Activated CD4-positive, alpha-beta T cell treated with anti-CD3 and anti-CD28 coated beads, Interleukin-10, Interleukin-2, amounts not matched to agents 100 ng/mL and 50 ng/mL, durations not matched to agents 16 hours and 8 hours (primary cell): ENCODE measurements around the gene MAML2.

Experiments used
- DNase-seq: peaks from one replicate; pipeline ENCODE4 v3.0.0-alpha.2; 2020

Gene MAML2

DNA sequence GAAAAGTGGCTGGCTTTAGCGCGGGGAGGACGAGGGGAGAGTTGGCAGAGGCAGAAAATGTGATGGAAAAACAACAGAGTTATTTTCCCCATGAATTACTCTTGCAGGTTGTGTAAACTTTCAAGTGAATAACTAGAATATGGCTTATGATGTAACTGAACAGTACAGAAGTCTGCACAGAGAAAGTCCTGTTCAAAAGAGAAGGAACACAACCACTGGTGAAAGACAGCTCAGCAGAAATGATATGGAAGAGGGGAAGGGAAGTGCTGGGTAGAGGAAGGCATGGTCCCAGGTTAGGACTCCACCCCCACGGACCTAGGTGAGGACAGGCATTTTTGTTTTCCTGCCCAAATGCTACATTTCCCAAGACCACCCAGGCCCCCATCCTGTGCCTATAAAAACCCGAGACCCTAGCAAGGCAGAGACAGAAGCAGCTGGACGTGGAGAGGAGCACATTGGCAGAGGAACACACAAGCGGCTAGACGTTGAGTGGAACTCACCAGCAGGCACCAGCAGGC lies 77.7 kb downstream of the MAML2 start:
- DNase-seq: no peak

DNA sequence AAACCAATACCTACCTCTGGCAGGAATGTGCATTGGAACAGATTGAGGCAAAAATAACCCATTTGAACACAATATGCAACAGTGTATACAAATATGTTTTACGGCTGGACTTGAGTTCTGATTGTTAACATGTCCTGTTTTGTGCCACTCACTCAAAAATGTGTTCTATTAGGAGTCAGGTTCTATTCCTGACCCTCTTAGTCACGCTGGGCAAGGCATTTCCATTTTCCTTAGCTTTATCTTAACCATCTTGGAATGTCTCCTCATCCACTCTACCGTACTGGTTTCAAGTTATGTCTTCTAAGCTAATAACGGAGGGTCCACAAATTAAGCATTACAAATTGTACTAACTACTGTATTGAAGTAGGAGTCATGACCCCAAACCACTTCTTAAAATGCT lies 78.6 kb downstream of the MAML2 start:
- DNase-seq: no peak

- peak; percentile 34 for DNase-seq
Measured at GRCh38 chr11:96263238-96263763, 79.7 kb downstream of the MAML2 start.

DNA sequence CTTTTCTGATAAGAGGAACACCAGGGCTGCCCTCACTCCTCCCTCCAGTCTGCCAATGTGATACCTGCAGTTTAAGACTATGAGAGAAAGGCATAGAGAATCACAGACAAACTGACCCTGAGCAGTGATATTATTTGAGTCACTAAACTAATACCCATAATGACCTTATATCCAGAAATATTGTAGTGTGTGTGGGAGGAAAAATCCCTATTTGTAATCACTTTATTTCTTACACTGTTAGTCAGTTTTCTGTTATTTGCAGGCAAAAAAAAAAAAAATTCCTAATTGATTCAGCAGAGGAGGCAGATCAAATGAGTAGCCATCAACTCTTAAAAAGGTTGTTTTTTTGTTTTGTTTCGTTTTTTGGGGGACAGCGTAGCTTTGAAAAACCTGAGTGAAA lies 82.5 kb downstream of the MAML2 start:
- DNase-seq: no peak

- no peak for DNase-seq
Measured at GRCh38 chr11:96260067-96260511, 82.9 kb downstream of the MAML2 start.

- peak; percentile 40 for DNase-seq
Measured at GRCh38 chr11:96259134-96259830, 83.7 kb downstream of the MAML2 start.

- DNase-seq: peak; percentile 63
Measured at GRCh38 chr11:96257972-96258934, 84.7 kb downstream of the MAML2 start.

- no peak for DNase-seq
Measured at GRCh38 chr11:96257036-96257435, 86.0 kb downstream of the MAML2 start.

DNA sequence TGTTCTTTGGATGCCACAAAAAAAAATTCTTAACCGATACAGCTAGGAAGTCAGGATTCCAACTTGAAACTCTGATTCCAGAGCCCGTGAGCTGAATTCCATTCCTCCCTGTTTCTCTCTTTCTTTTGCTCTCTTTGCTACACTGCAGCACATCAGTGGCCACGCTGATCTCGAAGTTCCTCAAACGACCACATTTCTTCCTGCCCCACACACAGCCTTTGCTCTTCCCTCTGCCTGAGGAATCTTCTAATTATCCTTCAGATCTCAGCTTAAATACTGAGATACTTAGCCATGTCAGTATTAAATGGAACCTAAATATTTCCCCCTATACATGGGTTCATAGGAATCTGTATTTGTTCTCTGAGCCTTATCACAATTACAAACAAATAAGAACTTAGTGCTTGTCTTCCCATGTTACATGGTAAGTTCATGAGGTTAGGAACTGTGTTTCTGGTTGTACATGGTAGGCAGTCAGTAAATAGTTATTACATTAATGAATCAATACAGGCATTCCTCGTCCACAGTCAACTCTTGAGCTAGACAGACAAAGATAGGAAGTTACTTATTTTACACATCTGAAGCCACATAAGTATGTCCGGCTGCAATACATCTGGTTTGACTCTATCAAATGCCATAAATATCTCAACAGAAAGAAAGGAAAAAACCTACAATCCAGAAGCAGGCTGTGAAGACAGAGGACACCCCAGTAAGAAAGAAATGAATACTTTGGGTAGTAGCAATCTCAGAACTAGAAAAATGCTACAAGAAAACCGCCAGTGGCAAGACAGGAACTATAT lies 86.6 kb downstream of the MAML2 start:
- peak; percentile 62 for DNase-seq

GRCh38 chr11:96254854-96255253 lies 88.1 kb downstream of the MAML2 start:
- DNase-seq: no peak

- peak; percentile 51 for DNase-seq
Measured at GRCh38 chr11:96254087-96254486, 88.9 kb downstream of the MAML2 start.

GRCh38 chr11:96246718-96247552 lies 96.1 kb downstream of the MAML2 start:
- DNase-seq: peak; percentile 49

GRCh38 chr11:96242971-96243647 lies 99.9 kb downstream of the MAML2 start:
- peak; percentile 92 for DNase-seq

GRCh38 chr11:96242191-96242847 lies 100.7 kb downstream of the MAML2 start:
- DNase-seq: no peak

DNA sequence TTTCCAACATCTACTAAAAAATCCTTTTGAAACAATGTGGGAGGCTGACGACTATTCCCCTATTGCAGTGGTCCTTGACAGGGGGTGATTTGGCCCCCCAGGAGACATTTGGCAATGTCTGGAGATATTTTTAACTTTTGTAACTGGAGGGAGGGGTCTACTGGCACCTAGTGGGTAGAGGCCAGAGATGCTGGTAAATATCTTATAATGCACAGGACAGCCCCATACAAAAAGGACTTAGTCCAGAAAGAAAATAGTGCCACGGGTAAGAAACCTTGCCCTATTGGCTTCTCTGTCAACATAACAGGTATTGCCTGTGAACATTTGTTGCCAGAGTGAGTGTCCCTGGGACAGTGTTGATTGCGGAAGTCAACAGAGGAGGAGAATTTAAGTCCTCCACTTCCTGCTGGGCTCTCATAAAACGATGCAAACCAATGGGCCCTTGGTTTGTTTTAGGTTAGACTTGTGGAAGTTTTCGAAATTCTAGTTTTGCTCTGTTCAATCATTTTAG lies 101.6 kb downstream of the MAML2 start:
- DNase-seq: no peak

DNA sequence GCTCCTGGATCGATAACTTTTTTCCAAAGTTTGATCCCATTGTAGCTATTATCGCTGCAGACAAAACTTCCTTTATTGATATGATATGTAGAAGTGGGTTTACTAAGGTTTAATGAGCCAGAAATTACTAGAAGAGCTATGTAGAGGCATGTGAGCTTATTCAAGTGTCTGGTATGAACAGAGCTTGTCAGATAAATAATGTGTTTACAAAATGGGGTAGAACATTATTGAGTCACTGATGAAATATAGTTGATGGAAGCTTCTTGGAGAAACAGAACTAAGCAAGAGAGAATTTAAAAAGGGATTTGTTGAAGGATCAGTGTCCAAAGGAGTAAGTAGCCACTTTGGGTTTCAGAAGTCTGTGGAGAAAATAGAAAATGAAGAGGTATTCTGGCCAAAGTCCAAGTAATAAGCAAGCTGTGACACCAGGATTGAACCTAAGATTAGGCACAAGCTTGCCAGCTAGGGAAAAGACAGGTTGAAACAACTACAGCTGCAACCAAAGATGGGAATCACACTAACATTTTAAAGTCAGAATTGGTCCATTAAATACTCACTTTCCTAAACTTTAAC lies 104.3 kb downstream of the MAML2 start:
- no peak for DNase-seq

- DNase-seq: no peak
Measured at GRCh38 chr11:96237766-96238266, 105.2 kb downstream of the MAML2 start.

DNA sequence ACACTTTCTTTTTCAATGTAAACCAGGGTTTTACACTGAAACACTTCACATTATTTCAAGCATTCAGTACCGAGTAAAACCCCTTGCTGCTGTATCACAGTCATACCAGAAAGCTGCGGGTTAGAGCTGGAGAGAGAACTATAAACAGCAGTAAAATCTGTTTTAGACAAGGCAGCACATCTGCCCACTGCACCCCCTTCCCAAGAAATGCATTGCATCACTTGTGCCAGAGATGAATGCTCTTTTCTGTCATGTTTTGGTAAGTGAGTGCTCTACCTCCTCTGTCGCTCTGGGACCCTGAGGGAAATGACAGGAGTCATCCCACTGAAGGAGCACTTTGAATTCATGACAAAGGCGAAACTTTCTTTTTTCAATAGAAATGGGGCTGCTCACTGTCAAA lies 107.2 kb downstream of the MAML2 start:
- peak; percentile 95 for DNase-seq

GRCh38 chr11:96234866-96235441 lies 108.0 kb downstream of the MAML2 start:
- DNase-seq: no peak
